ENCODE data around the gene CARD14. TPM values are rescaled to one million over a fixed set of nuclear protein-coding genes. Genes with fewer than 3 reads are reported as not detected.
A peak's percentile ranks its signal among the peaks of the same experiment; 100 is the strongest.

The CARD14 gene
- total RNA-seq, 1 donor from 2014 or later: 0.60 TPM

GRCh38 chr17:80126449-80126715, 43.4 kb upstream of the CARD14 start:
- Histone ChIP-seq H4K20me1 (ENCODE audit: low read depth) (no peaks in the 10 kb centered on the region), H3K36me3 (no peaks in the 10 kb centered on the region), H2AFZ (replicated peaks) (no peak overlapping the region), H3K4me1 (peaks cover 11% of the 10 kb centered on the region), H3K4me2 (no peak overlapping the region), H3K79me2 (ENCODE audit: low read depth) (no peaks in the 10 kb centered on the region), H3F3A (ENCODE audit: low read depth) (peaks cover 14% of the 10 kb centered on the region), H3K27ac (no peak overlapping the region), H3K9me3 (ENCODE audit: low read depth) (no peaks in the 10 kb centered on the region), H3K9ac (no peak overlapping the region), H3K4me3 (no peak overlapping the region), H3K27me3 (no peaks in the 10 kb centered on the region)
- H3K9me3 Mint-ChIP-seq: no peaks in the 10 kb centered on the region
- peaks cover 12% of the 10 kb centered on the region for H3K4me1 Mint-ChIP-seq
- H3K4me3 Mint-ChIP-seq: no peak overlapping the region
- no peak overlapping the region for H3K27ac Mint-ChIP-seq
- TF ChIP-seq EZH2 (IDR thresholded peaks at IDR 0.05) (no peak), CTCF (IDR thresholded peaks at IDR 0.05) (no peak), EZH2phosphoT487 (IDR thresholded peaks at IDR 0.05) (no peak)
- peaks cover 6% of the 10 kb centered on the region for H3K27me3 Mint-ChIP-seq (ENCODE audit: insufficient read depth, low read depth)
- DNase-seq (ENCODE audit: low spot score): no peak
- no peaks in the 10 kb centered on the region for H3K36me3 Mint-ChIP-seq

DNA sequence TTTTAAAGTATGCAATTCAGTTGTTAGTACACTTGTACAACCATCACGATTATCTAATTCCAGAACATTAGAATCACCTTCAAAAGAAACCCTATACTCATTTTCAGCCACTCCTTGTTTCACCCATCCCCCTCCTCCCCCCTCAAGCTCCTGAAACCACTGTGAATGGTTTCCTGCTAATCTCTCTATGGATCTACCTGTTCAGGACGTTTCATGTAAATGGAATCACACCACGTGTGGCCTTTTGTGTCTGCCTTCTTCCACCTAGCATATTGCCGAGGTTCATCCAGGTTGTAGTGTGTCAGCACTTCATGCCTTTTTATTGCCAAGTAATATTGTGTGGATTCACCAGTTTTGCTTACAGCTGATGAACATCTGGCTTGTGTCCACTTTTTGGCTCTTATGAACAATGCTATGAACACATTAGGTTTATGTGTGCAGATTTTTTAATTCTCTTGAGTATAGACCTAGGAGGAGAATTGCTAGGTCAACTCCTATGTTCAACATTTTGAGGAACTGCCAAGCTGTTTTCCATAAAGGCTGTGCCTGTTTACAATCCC, 40.7 kb upstream of the CARD14 start:
- Histone ChIP-seq H2AFZ (replicated peaks) (no peak overlapping the region), H3K36me3 (no peaks in the 10 kb centered on the region), H3K9me3 (ENCODE audit: low read depth) (no peaks in the 10 kb centered on the region), H3F3A (ENCODE audit: low read depth) (peaks cover 28% of the 10 kb centered on the region), H3K27me3 (no peaks in the 10 kb centered on the region), H4K20me1 (ENCODE audit: low read depth) (no peaks in the 10 kb centered on the region), H3K9ac (no peak overlapping the region), H3K4me1 (peaks cover 7% of the 10 kb centered on the region), H3K27ac (no peak overlapping the region), H3K4me3 (no peak overlapping the region), H3K79me2 (ENCODE audit: low read depth) (no peaks in the 10 kb centered on the region), H3K4me2 (no peak overlapping the region)
- Mint-ChIP-seq H3K27ac (no peak overlapping the region), H3K9me3 (no peaks in the 10 kb centered on the region), H3K4me3 (no peak overlapping the region), H3K27me3 (ENCODE audit: insufficient read depth, low read depth) (peaks cover 9% of the 10 kb centered on the region), H3K4me1 (peaks cover 9% of the 10 kb centered on the region), H3K36me3 (peaks cover 12% of the 10 kb centered on the region)
- TF ChIP-seq EZH2 (IDR thresholded peaks at IDR 0.05): no peak
- no peak for TF ChIP-seq CTCF (IDR thresholded peaks at IDR 0.05)
- no peak for TF ChIP-seq EZH2phosphoT487 (IDR thresholded peaks at IDR 0.05)
- DNase-seq (ENCODE audit: low spot score): no peak

- H3K4me3 Mint-ChIP-seq: no peak overlapping the region
- no peak for DNase-seq (ENCODE audit: low spot score)
- no peaks in the 10 kb centered on the region for H3K27me3 ChIP-seq
- no peaks in the 10 kb centered on the region for H3K9me3 ChIP-seq (ENCODE audit: low read depth)
- H3F3A ChIP-seq (ENCODE audit: low read depth): peaks cover 27% of the 10 kb centered on the region
- no peaks in the 10 kb centered on the region for H3K79me2 ChIP-seq (ENCODE audit: low read depth)
- H4K20me1 ChIP-seq (ENCODE audit: low read depth): no peaks in the 10 kb centered on the region
- no peak overlapping the region for H3K9ac ChIP-seq
- H3K27me3 Mint-ChIP-seq (ENCODE audit: insufficient read depth, low read depth): peaks cover 6% of the 10 kb centered on the region
- peak overlapping the region; percentile 46 for H3K27ac ChIP-seq
- H3K4me1 ChIP-seq: no peaks in the 10 kb centered on the region
- H3K4me1 Mint-ChIP-seq: peaks cover under 1% of the 10 kb centered on the region
- no peak overlapping the region for H3K27ac Mint-ChIP-seq
- no peak overlapping the region for H2AFZ ChIP-seq (replicated peaks)
- H3K36me3 Mint-ChIP-seq: peaks cover 12% of the 10 kb centered on the region
- H3K4me2 ChIP-seq: no peak overlapping the region
- no peak overlapping the region for H3K4me3 ChIP-seq
- H3K36me3 ChIP-seq: no peaks in the 10 kb centered on the region
- no peaks in the 10 kb centered on the region for H3K9me3 Mint-ChIP-seq
- TF ChIP-seq CTCF (IDR thresholded peaks at IDR 0.05) (no peak), EZH2 (IDR thresholded peaks at IDR 0.05) (no peak), EZH2phosphoT487 (IDR thresholded peaks at IDR 0.05) (no peak)
Measured at GRCh38 chr17:80130992-80131391, 38.8 kb upstream of the CARD14 start.
